ENCODE results near the gene GPX4. TPM values are rescaled to one million over a fixed set of nuclear protein-coding genes. Genes with fewer than 3 reads are reported as not detected.
A peak's percentile ranks its signal among the peaks of the same experiment; 100 is the strongest.

GPX4 gene
- polyA plus RNA-seq, 3 donors = 205 to 2,242 (median 1,517) TPM

GRCh38 chr19:1151917-1152587 lies 48.3 kb downstream of the GPX4 start:
- 65 to 83% (median 67%) methylated on average over 35 of the region's 35 CpGs for WGBS, 3 donors
- no peak overlapping the region for H3K27ac ChIP-seq (ENCODE audit: low read depth, low read length)

DNA sequence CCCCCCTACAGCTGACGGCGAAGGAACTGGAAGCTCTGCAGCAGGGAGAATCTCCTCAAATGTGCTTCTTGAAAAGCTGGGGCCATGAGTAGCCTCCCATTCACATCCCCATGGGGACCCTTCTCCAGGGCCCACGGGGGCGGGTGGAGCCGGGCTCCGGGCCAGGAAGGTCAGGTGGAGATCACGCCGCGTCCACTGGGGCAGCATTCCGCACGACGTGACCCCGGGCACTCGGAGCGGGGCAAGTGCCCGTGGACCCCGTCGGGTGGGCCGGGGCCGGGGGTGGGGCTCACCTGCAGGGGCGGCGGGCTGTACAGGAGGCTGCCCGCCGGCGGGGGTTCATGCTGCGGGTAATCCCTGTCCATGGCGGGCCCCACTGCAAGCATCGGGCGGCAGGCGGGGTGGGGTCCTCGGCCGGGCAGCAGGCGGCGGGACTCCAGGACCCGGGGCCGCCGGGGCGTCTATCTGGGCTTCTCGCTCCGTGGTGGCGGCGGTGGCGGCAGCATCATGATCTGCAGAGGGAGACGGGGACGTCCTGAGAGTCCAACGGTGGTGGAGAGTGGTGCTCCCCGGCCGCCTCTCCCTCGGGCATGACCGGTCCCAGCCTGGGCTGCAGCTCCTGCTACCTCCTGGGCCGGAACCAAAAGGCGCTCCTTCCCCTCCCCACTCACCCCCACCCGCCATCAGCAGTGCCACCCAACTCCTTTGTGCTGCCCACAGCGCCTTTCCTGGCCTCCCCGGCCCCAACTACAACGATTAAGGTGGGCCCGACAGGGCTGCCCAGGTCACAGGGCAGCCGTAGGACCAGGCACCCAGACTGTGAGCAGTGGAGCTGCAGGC lies 50.3 kb downstream of the GPX4 start:
- H3K27ac ChIP-seq (ENCODE audit: low read depth, low read length) = peak overlapping the region; percentile 89
- WGBS, 3 donors = 81 to 92% (median 88%) methylated on average over 42 to 58 of the region's 58 CpGs

DNA sequence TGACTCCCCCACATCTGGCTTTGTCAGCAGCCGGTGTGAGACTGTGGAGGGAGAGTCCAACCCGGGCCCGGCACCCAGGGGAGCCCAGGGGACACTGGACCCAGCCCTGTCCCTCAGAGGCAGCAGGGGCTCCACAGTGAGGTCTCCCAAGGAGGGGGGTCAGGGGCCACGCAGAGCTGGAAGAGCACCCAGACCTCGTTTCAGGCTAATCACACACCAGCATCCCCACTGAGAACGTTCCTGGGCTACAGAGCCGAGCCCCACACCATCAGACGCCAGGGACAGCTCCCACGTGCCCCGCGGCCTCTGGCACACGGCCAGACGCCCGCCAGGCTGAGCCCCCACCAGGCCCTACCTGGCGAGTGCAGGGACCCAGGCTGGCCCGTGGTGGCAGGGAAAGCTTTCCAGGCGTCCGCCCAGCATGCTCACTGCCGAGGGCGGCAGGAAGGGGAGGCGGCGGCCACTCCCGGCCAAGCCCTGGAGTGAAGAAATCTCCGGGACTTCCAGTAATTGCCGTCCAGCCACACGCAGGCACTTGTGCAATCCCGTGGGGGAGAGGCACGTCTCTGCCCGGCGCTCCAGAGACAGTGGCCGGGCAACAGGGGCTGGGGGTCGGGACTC lies 51.0 kb downstream of the GPX4 start:
- 6 to 45% (median 16%) methylated on average over 30 to 32 of the region's 32 CpGs for WGBS, 3 donors
- H3K27ac ChIP-seq (ENCODE audit: low read depth, low read length) = peak overlapping the region; percentile 97

GRCh38 chr19:1155352-1156304 lies 51.8 kb downstream of the GPX4 start:
- WGBS, 3 donors = 55 to 82% (median 62%) methylated on average over 27 to 29 of the region's 29 CpGs
- H3K27ac ChIP-seq (ENCODE audit: low read depth, low read length) = peak overlapping the region; percentile 97

Other genes starting within 250 kb of the GPX4 start
- gene CFD, start 244.3 kb upstream of the GPX4 start, polyA plus RNA-seq = 1,000 to 10,000 TPM in 1 of 3 donors, 100 to 1,000 TPM in 2; 146 to 2,068 (median 706) TPM
- gene MED16, start 210.8 kb upstream of the GPX4 start, polyA plus RNA-seq = 10 to 100 TPM; 38.8 to 41.4 (median 39.0) TPM
- not detected for gene RNU6-9, start 210.5 kb upstream of the GPX4 start, polyA plus RNA-seq
- gene R3HDM4, start 190.8 kb upstream of the GPX4 start, polyA plus RNA-seq = 10 to 100 TPM; 44.6 to 59.1 (median 57.9) TPM
- under 1 TPM in 1 of 3 donors, not detected in 2; 0.37 TPM for gene KISS1R, start 186.7 kb upstream of the GPX4 start, polyA plus RNA-seq
- 1 to 10 TPM; 3.6 to 8.2 (median 8.0) TPM for gene ARID3A, start 178.0 kb upstream of the GPX4 start, polyA plus RNA-seq
- gene WDR18, start 119.6 kb upstream of the GPX4 start, polyA plus RNA-seq = 10 to 100 TPM; 26.7 to 33.5 (median 30.9) TPM
- under 1 TPM in 2 of 3 donors, not detected in 1; 0.01 to 0.03 TPM for gene GRIN3B, start 103.6 kb upstream of the GPX4 start, polyA plus RNA-seq
- gene TMEM259, start 82.9 kb upstream of the GPX4 start, polyA plus RNA-seq = 100 to 1,000 TPM; 107 to 198 (median 126) TPM
- not detected for gene RNU6-2, start 82.5 kb upstream of the GPX4 start, polyA plus RNA-seq
- 100 to 1,000 TPM in 1 of 3 donors, 10 to 100 TPM in 2; 39.3 to 107 (median 76.1) TPM for gene CNN2, start 77.4 kb upstream of the GPX4 start, polyA plus RNA-seq
- gene ABCA7, start 63.9 kb upstream of the GPX4 start, polyA plus RNA-seq = 10 to 100 TPM in 2 of 3 donors, 1 to 10 TPM in 1; 9.6 to 26.2 (median 14.7) TPM
- 10 to 100 TPM; 10.1 to 22.3 (median 14.7) TPM for gene ARHGAP45, start 36.8 kb upstream of the GPX4 start, polyA plus RNA-seq
- 100 to 1,000 TPM in 2 of 3 donors, 10 to 100 TPM in 1; 86.3 to 393 (median 226) TPM for gene POLR2E, start 8.6 kb upstream of the GPX4 start, polyA plus RNA-seq
- 100 to 1,000 TPM in 1 of 3 donors, 10 to 100 TPM in 2; 22.0 to 155 (median 53.1) TPM for gene SBNO2, start 70.3 kb downstream of the GPX4 start, polyA plus RNA-seq
- 10 to 100 TPM; 24.5 to 42.9 (median 39.4) TPM for gene STK11, start 101.8 kb downstream of the GPX4 start, polyA plus RNA-seq
- 1 to 10 TPM in 2 of 3 donors, under 1 TPM in 1; 0.20 to 4.3 (median 2.0) TPM for gene CBARP, start 134.0 kb downstream of the GPX4 start, polyA plus RNA-seq
- gene ATP5F1D, start 137.8 kb downstream of the GPX4 start, polyA plus RNA-seq = 100 to 1,000 TPM; 217 to 303 (median 219) TPM
- gene MIDN, start 144.6 kb downstream of the GPX4 start, polyA plus RNA-seq = 10 to 100 TPM; 22.8 to 95.5 (median 75.0) TPM
- 100 to 1,000 TPM; 346 to 568 (median 388) TPM for gene CIRBP, start 165.3 kb downstream of the GPX4 start, polyA plus RNA-seq
- gene FAM174C, start 171.5 kb downstream of the GPX4 start, polyA plus RNA-seq = 10 to 100 TPM; 44.9 to 75.8 (median 55.0) TPM
- not detected for gene EFNA2, start 181.9 kb downstream of the GPX4 start, polyA plus RNA-seq